HG03558 (cell line): ENCODE results near the gene NCAPH2.

Source experiments
- ATAC-seq: cut with Tn5 transposase; IDR thresholded peaks from one replicate; pipeline ENCODE4 v1.9.1; 2021; ENCODE audit warnings: moderate number of reproducible peaks; ENCODE audit not compliant: unreplicated experiment; ENCODE audit errors: extremely low read depth

NCAPH2 gene

DNA sequence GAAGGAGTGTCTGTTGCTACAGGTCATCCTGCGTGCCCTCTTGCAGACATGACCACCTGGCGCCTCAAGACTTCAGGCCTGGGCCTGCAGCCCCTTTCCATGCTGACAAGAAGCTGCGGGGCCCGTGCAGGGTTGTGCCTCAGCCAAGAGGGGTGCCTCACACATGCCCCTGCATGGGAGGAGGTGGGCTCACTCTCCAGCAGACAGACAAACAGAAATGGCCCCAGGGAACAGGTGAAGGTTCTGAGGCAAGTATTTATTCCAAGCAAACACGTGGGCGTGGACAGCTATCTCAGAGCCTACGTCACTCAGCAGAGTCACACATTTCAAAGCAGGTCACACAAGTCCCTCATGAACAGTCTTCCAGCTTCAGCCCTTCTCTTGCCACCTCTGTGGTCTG, 60.6 kb downstream of the NCAPH2 start:
- ATAC-seq, result no peak

DNA sequence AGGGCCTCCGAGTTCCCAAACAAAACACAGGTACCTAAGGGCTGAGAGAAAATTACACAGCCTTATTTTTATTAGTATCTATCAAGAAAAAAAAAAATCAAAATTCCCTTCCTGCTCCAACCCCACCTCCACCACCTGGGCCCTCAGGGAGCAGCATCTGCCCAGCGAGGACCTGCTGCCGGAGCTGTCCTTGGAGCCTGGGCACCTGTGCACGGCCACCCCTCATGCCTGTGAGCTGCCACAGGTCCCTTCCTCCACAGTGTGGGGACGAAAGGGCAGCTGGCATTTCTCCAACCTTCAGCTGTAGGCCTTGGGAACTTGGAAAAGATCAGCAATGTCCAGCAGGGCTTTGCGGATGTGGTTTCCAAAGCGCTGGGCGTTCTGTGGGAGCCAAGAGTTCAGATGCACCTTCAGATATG, 61.0 kb downstream of the NCAPH2 start:
- no peak for ATAC-seq

- no peak for ATAC-seq
Observed at GRCh38 chr22:50569896-50570535, 62.0 kb downstream of the NCAPH2 start.

DNA sequence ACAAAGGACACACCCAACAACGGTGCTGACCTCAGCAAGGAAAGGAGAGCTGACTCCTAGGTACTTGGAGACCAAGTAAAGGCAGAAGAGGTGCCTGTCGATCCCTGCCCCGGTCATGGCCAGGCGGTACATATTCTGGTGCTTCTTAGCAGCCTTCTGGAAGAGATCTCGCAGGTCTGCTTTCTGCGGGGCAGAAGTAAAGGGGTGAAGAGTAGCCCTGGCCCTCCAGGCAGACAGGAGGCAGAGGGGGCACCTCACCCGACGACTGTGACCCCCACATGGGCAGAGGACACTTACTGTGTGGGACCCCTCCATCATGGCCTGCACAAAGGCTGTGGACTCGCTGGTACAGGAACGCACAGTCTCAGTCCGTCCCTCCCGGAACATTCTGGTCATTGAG, 62.8 kb downstream of the NCAPH2 start:
- ATAC-seq, result no peak

DNA sequence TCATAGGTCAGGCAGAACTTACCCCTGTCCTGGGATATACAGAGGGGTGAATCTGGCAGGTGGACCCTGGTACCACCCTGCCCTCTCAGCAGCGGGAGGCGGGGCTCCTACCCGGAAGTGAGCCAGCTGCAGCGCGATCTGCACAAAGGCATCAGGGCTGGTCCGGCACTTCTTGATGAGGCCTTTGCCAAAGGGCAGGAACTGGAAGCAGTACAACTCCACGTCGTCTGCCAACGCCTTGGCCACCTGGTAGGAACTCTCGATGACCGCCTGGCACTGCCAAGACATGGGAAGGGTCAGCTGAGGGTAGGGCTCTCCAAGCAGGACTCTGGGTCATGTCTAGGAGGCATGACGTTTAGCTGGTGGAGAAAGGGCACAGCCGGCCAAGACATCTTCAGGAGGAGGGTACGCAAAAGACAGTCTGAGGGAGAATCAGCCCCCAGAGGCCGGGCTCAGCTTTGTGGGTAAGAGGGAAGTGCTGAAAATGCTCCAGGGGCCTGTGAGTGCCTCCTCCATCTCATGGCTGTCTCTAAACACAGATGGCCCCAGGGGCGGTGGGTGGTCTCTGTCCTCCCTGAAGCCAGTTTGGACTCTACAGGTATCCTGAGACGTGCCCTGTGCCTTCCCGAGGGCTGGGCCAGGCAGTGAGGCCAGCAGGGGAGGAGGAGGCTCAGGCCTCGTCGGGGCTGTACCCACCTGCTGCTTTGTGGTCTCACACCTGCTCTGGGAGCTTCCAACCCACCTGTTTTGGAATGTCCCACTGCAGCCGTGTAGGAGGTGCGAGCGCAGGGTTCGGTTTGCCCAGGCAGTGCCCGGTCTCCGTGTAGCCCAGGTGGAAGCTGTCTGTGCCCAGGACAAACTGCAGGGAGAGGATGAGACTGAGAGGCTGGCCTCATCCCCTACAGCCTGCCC, 63.5 kb downstream of the NCAPH2 start:
- ATAC-seq, result no peak

DNA sequence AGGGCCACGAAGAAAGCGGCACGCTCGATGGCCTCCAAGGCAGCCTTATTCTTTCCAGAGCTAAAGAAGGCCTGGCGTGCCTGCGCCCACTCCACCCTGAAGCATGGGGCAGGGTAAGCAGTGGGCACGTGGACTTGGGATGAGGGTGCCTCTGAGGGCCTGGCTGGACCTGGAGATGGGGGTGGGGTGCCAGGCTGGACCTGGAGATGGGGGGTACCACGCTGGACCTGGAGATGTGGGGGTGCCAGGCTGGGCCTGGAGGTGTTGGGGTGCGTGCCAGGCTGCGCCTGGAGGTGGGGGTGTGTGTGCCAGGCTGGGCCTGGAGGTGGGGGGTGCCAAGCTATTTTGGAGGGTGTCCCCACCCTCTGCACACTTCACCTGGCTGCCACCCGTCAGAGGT, 64.9 kb downstream of the NCAPH2 start:
- ATAC-seq, result no peak

GRCh38 chr22:50573491-50574382, 65.7 kb downstream of the NCAPH2 start:
- no peak for ATAC-seq

DNA sequence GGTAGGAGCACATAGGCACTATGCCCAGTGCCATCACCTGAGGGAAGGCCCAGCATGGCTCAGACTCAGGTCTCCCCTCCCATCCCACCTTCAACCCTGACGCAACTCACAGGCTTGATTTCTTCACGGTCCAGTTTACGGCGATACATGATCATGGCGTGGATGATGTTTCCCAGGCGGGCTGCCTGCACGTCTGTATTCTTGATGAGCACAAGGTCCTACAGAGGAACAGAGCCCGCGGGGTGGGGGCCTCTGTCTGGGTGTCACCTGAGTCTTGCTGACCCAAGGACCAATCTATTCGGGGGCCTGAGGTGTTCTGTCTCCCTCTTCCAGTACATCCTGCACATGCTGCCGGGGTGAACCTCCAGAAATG, 66.3 kb downstream of the NCAPH2 start:
- no peak for ATAC-seq
